Lower leg skin (tissue), 4 donors: ENCODE results near the gene SESTD1. TPM values are rescaled to one million over a fixed set of nuclear protein-coding genes. Genes with fewer than 3 reads are reported as not detected.

Experiments used
- DNase-seq, 2 donors: peaks; one replicate each; pipeline ENCODE4 v3.0.0-alpha.2; 2019; ENCODE audit warnings: low spot score in 2 of 2
- H3K4me3 ChIP-seq: fragments of 200-600 bp; sonication (generic); 2 replicates; pipeline ENCODE4 v1.5.1; 2017; ENCODE audit warnings: mild to moderate bottlenecking, low read depth; ENCODE audit not compliant: poor library complexity, severe bottlenecking
- CTCF ChIP-seq, 3 donors: fragments of 450-650 bp; IDR thresholded peaks; one replicate each; pipeline ENCODE4 v1.5.1; 2016; ENCODE audit warnings: antibody characterized with exemption in 3 of 3, mild to moderate bottlenecking in 3 of 3, moderate library complexity in 2 of 3
- POLR2A ChIP-seq, 2 donors: fragments of 450-650 bp; IDR thresholded peaks; one replicate each; pipeline ENCODE4 v1.6.1; 2016 to 2017; ENCODE audit warnings: antibody characterized with exemption in 2 of 2, mild to moderate bottlenecking in 1 of 2, moderate library complexity in 1 of 2
- WGBS, 2 donors: methylation state at CpG; one replicate each; pipeline ENCODE4 v1.1.5; 2018; 5-methylcytosine and 5-hydroxymethylcytosine counted together
- intact Hi-C: fragments of 100-400 bp; cut with DNase I; formaldehyde crosslinking; loops from one replicate; pipeline ENCODE4 v1.15.0; 2023; ENCODE audit warnings: low total_unique reads
- total RNA-seq, 4 donors: library from RNA; depleted of rRNA; stranded (reverse); fragments of >200 nt; gene quantifications; one replicate each; pipeline ENCODE4 v1.1.0, GENCODE V29; 2016

Gene SESTD1
- total RNA-seq, 4 donors from 2014 or later: 8.7 to 22.9 (median 11.8) TPM

GRCh38 chr2:179184610-179185009 is 80.0 kb downstream of the SESTD1 start:
- intact Hi-C loops: no loop called here
- TF ChIP-seq CTCF (IDR thresholded peaks at IDR 0.05) (no peak), POLR2A (IDR thresholded peaks at IDR 0.05) (no peak)
- no peak for DNase-seq
- no peak overlapping the region for H3K4me3 ChIP-seq
- 83 to 89% methylated on average over 1 of the region's 1 CpG for WGBS, 2 donors

DNA sequence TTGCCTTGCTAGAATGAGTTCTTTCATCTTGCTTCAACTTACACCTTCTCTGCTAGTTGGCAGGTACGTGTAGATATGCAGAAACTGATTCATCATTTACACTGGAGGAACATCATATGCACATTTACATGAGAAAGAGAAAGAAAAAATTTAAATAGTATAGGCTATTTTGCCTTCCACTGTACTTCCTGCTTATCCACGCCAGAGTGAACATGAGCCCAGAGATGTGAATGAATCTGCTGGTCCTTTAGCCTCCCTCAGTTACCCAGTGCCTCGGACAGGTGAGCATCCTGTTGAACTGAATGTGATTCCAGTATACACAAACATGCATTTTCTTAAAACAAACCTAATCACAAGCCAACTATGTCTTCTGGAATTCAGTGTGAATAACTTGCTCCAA is 83.6 kb downstream of the SESTD1 start:
- DNase-seq: no peak
- no peak overlapping the region for H3K4me3 ChIP-seq
- intact Hi-C loops: no loop called here
- 80 to 82% methylated on average over 3 of the region's 3 CpGs for WGBS, 2 donors
- TF ChIP-seq POLR2A (IDR thresholded peaks at IDR 0.05): no peak
- TF ChIP-seq CTCF (IDR thresholded peaks at IDR 0.05): no peak

GRCh38 chr2:179180242-179180641 is 84.4 kb downstream of the SESTD1 start:
- intact Hi-C loops: no loop called here
- WGBS, 2 donors: 66 to 68% methylated on average over 2 of the region's 2 CpGs
- no peak for DNase-seq
- H3K4me3 ChIP-seq: no peak overlapping the region
- TF ChIP-seq CTCF (IDR thresholded peaks at IDR 0.05): no peak
- no peak for TF ChIP-seq POLR2A (IDR thresholded peaks at IDR 0.05)

GRCh38 chr2:179179719-179180118 is 84.9 kb downstream of the SESTD1 start:
- 82 to 85% methylated on average over 2 of the region's 2 CpGs for WGBS, 2 donors
- TF ChIP-seq CTCF (IDR thresholded peaks at IDR 0.05): no peak
- TF ChIP-seq POLR2A (IDR thresholded peaks at IDR 0.05): no peak

DNA sequence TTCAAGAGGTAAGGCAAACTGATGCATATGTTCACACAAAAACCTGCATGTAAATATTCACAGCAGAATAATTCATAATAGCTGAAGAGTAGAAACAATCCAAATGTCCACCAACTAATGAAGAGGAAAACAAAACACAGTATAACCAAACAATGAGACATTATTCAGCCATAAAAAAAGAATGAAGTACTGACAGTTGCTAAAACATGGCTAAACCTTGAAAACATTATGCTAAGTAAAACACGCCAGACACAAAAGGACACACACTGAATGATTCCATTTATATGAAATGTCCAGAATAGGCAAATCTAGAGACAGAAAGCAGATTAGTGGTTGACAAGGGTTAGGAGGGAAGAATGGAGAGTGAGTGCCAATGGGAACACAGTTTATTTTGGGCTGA is 86.9 kb downstream of the SESTD1 start:
- WGBS, 2 donors: 88 to 89% methylated on average over 1 of the region's 1 CpG
- intact Hi-C loops: no loop called here
- DNase-seq: no peak
- no peak overlapping the region for H3K4me3 ChIP-seq
- TF ChIP-seq POLR2A (IDR thresholded peaks at IDR 0.05) (no peak), CTCF (IDR thresholded peaks at IDR 0.05) (no peak)

More at GRCh38 chr2:179179719-179180118, 84.9 kb downstream of the SESTD1 start:
- H3K4me3 ChIP-seq: no peak overlapping the region
- no peak for DNase-seq
- intact Hi-C loops: no loop called here

GRCh38 chr2:179174240-179174639 is 90.4 kb downstream of the SESTD1 start:
- no peak overlapping the region for H3K4me3 ChIP-seq
- TF ChIP-seq POLR2A (IDR thresholded peaks at IDR 0.05) (no peak), CTCF (IDR thresholded peaks at IDR 0.05) (no peak)
- intact Hi-C loops: no loop called here
- 91 to 93% methylated on average over 1 of the region's 1 CpG for WGBS, 2 donors
- no peak for DNase-seq
